Measurements from ENCODE around the gene DOCK11. TPM values are rescaled to one million over a fixed set of nuclear protein-coding genes. Genes with fewer than 3 reads are reported as not detected.

Gene DOCK11
- total RNA-seq, 2 donors from 2014 or later: 3.1 to 3.4 TPM

DNA sequence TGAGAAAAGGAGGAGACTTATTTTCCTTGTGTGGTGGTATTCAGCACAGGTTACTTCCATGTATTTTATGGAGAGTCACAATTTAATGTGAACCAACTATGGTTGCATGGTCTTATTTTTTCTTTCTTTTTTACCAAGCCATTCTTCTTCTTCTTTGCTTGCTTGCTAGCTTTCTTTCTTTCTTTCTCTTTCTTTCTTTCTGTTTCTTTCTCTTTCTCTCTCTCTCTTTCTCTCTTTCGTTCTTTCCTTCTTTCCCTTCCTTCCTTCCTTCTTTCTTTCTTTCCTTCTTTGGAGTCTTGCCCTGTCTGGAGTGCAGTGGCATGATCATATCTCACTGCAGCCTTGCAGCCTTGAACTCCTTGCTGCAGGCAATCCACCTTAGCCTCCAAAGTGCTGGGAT, 68.9 kb downstream of the DOCK11 start:
- WGBS, 2 experiments (ENCODE audit: insufficient coverage in 1 of 2, insufficient read length in 1 of 2): 71 to 100% methylated on average over 1 of the region's 1 CpG
- peaks cover 4% of the 10 kb centered on the region for H3K27me3 Mint-ChIP-seq (ENCODE audit: insufficient read depth)
- TF ChIP-seq, protein P1, sequence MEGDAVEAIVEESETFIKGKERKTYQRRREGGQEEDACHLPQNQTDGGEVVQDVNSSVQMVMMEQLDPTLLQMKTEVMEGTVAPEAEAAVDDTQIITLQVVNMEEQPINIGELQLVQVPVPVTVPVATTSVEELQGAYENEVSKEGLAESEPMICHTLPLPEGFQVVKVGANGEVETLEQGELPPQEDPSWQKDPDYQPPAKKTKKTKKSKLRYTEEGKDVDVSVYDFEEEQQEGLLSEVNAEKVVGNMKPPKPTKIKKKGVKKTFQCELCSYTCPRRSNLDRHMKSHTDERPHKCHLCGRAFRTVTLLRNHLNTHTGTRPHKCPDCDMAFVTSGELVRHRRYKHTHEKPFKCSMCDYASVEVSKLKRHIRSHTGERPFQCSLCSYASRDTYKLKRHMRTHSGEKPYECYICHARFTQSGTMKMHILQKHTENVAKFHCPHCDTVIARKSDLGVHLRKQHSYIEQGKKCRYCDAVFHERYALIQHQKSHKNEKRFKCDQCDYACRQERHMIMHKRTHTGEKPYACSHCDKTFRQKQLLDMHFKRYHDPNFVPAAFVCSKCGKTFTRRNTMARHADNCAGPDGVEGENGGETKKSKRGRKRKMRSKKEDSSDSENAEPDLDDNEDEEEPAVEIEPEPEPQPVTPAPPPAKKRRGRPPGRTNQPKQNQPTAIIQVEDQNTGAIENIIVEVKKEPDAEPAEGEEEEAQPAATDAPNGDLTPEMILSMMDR (conservative IDR thresholded peaks at IDR 0.05): no peak
- Histone ChIP-seq H3K36me3 (ENCODE audit: control insufficient read depth, insufficient read depth, low read length) (no peaks in the 10 kb centered on the region), H3K27ac (ENCODE audit: low read depth, low read length) (no peak overlapping the region), H3K27me3 (ENCODE audit: control insufficient read depth, insufficient read depth, low read length, poor library complexity, severe bottlenecking) (no peaks in the 10 kb centered on the region), H3K9ac (ENCODE audit: extremely low read depth, low read length, poor library complexity, severe bottlenecking) (no peak overlapping the region), H3K4me1 (ENCODE audit: control insufficient read depth, insufficient read depth, low read length) (no peaks in the 10 kb centered on the region), H3K4me3 (ENCODE audit: low read length) (no peak overlapping the region), H3K9me3 (ENCODE audit: control insufficient read depth, low read length) (no peaks in the 10 kb centered on the region)
- DNase-seq: no peak
- H3K36me3 Mint-ChIP-seq (ENCODE audit: low read depth): no peaks in the 10 kb centered on the region
- peaks cover 10% of the 10 kb centered on the region for H3K4me1 Mint-ChIP-seq
- no peak overlapping the region for H3K4me3 Mint-ChIP-seq
- no peak overlapping the region for H3K27ac Mint-ChIP-seq
- H3K9me3 Mint-ChIP-seq: peaks cover 31% of the 10 kb centered on the region

DNA sequence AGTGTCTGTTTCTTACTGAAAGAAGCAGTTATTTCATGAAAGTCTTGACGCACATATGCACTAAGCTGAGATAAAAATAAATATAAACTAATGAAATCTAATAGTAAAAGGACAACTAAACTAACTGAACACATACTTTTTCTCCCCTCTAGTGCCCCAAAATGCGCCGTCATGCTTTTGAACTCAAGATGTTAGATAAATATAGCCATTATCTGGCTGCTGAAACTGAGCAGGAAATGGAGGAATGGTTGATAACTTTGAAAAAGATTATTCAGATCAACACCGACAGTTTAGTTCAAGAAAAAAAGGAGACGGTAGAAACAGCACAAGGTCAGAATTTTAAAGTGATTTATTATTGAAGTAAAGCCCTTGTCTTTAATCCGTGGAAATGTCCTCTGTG, 70.2 kb downstream of the DOCK11 start:
- Histone ChIP-seq H3K9me3 (ENCODE audit: control insufficient read depth, low read length) (no peaks in the 10 kb centered on the region), H3K9ac (ENCODE audit: extremely low read depth, low read length, poor library complexity, severe bottlenecking) (no peak overlapping the region), H3K27ac (ENCODE audit: low read depth, low read length) (no peak overlapping the region), H3K4me1 (ENCODE audit: control insufficient read depth, insufficient read depth, low read length) (no peaks in the 10 kb centered on the region), H3K27me3 (ENCODE audit: control insufficient read depth, insufficient read depth, low read length, poor library complexity, severe bottlenecking) (no peaks in the 10 kb centered on the region), H3K36me3 (ENCODE audit: control insufficient read depth, insufficient read depth, low read length) (no peaks in the 10 kb centered on the region), H3K4me3 (ENCODE audit: low read length) (no peak overlapping the region)
- no peak overlapping the region for H3K4me3 Mint-ChIP-seq
- peaks cover 5% of the 10 kb centered on the region for H3K4me1 Mint-ChIP-seq
- H3K27me3 Mint-ChIP-seq (ENCODE audit: insufficient read depth): peaks cover 4% of the 10 kb centered on the region
- H3K27ac Mint-ChIP-seq: no peak overlapping the region
- TF ChIP-seq, protein P1 (conservative IDR thresholded peaks at IDR 0.05): no peak
- H3K36me3 Mint-ChIP-seq (ENCODE audit: low read depth): no peaks in the 10 kb centered on the region
- 80 to 95% methylated on average over 2 to 5 of the region's 6 CpGs for WGBS, 2 experiments (ENCODE audit: insufficient coverage in 1 of 2, insufficient read length in 1 of 2)
- no peak for DNase-seq
- peaks cover 28% of the 10 kb centered on the region for H3K9me3 Mint-ChIP-seq

DNA sequence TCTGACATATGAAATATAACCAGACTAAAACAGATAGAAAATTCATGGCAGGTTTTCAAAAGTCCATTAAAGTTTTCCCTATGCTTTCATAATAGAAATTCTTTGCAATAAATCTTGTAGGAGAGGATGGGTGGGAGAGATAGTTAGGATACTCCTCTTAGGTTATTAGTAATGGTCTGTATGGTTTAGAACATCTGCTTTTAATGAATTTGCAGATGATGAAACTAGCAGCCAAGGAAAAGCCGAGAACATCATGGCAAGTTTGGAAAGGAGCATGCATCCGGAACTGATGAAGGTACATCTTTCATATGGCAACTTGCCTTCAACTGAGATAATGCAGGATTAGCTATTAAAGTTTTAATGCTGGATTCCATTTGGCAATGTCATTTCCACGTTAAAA, 70.7 kb downstream of the DOCK11 start:
- Histone ChIP-seq H3K4me3 (ENCODE audit: low read length) (no peak overlapping the region), H3K27me3 (ENCODE audit: control insufficient read depth, insufficient read depth, low read length, poor library complexity, severe bottlenecking) (no peaks in the 10 kb centered on the region), H3K36me3 (ENCODE audit: control insufficient read depth, insufficient read depth, low read length) (no peaks in the 10 kb centered on the region), H3K9ac (ENCODE audit: extremely low read depth, low read length, poor library complexity, severe bottlenecking) (no peak overlapping the region), H3K9me3 (ENCODE audit: control insufficient read depth, low read length) (no peaks in the 10 kb centered on the region), H3K27ac (ENCODE audit: low read depth, low read length) (no peak overlapping the region), H3K4me1 (ENCODE audit: control insufficient read depth, insufficient read depth, low read length) (no peaks in the 10 kb centered on the region)
- TF ChIP-seq, protein P1 (conservative IDR thresholded peaks at IDR 0.05): no peak
- peaks cover 5% of the 10 kb centered on the region for H3K4me1 Mint-ChIP-seq
- no peak overlapping the region for H3K27ac Mint-ChIP-seq
- no peaks in the 10 kb centered on the region for H3K36me3 Mint-ChIP-seq (ENCODE audit: low read depth)
- no peak overlapping the region for H3K4me3 Mint-ChIP-seq
- 87 to 94% methylated on average over 3 of the region's 3 CpGs for WGBS, 2 experiments (ENCODE audit: insufficient coverage in 1 of 2, insufficient read length in 1 of 2)
- H3K27me3 Mint-ChIP-seq (ENCODE audit: insufficient read depth): peaks cover 4% of the 10 kb centered on the region
- DNase-seq: no peak
- peaks cover 32% of the 10 kb centered on the region for H3K9me3 Mint-ChIP-seq
